Loucy (cell line): ENCODE data around the gene PCGF6.

ENCODE experiments used
- EZH2phosphoT487 ChIP-seq: fragments of 200-600 bp; IDR thresholded peaks from 2 replicates; pipeline ENCODE4 v1.6.1; 2018; ENCODE audit warnings: antibody characterized with exemption, mild to moderate bottlenecking, moderate library complexity, borderline replicate concordance
- TF ChIP-seq, protein P1 (sequence below): fragments of 200-600 bp; sonication (generic); conservative IDR thresholded peaks from 2 replicates; pipeline ENCODE4 v1.5.1; 2014; ENCODE audit warnings: mild to moderate bottlenecking, antibody characterized with exemption, low read length

GRCh38 chr10:103284170-103284569 lies 66.8 kb downstream of the PCGF6 start:
- TF ChIP-seq, protein P1, sequence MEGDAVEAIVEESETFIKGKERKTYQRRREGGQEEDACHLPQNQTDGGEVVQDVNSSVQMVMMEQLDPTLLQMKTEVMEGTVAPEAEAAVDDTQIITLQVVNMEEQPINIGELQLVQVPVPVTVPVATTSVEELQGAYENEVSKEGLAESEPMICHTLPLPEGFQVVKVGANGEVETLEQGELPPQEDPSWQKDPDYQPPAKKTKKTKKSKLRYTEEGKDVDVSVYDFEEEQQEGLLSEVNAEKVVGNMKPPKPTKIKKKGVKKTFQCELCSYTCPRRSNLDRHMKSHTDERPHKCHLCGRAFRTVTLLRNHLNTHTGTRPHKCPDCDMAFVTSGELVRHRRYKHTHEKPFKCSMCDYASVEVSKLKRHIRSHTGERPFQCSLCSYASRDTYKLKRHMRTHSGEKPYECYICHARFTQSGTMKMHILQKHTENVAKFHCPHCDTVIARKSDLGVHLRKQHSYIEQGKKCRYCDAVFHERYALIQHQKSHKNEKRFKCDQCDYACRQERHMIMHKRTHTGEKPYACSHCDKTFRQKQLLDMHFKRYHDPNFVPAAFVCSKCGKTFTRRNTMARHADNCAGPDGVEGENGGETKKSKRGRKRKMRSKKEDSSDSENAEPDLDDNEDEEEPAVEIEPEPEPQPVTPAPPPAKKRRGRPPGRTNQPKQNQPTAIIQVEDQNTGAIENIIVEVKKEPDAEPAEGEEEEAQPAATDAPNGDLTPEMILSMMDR, result no peak
- TF ChIP-seq EZH2phosphoT487, result no peak
